Ramos (cell line): ENCODE data around the gene PCSK5.
"Not testable (repeated sequence)": the region's sequence is repeated elsewhere in the genome, so short reads cannot be mapped to it uniquely, and the experiment has no call there.

ENCODE experiments used
- in situ Hi-C: fragments of 300-500 bp; cut with MboI; formaldehyde crosslinking; loops from one replicate; pipeline ENCODE4 v1.14.3; 2022; ENCODE audit warnings: low sequenced_read_pairs; ENCODE audit not compliant: unreplicated experiment

The PCSK5 gene

GRCh38 chr9:76321195-76321828, 430.8 kb downstream of the PCSK5 start:
- in situ Hi-C loops = no loop called here

- in situ Hi-C loops = no loop called here
Observed at GRCh38 chr9:76322810-76323209, 432.3 kb downstream of the PCSK5 start.

- in situ Hi-C loops = no loop called here
Observed at GRCh38 chr9:76323490-76323889, 433.0 kb downstream of the PCSK5 start.

GRCh38 chr9:76324030-76324429, 433.6 kb downstream of the PCSK5 start:
- in situ Hi-C loops = not testable (repeated sequence)

- in situ Hi-C loops = no loop called here
Observed at GRCh38 chr9:76330034-76330433, 439.6 kb downstream of the PCSK5 start.

- in situ Hi-C loops = no loop called here
Observed at GRCh38 chr9:76333388-76333787, 442.9 kb downstream of the PCSK5 start.

- in situ Hi-C loops = no loop called here
Observed at GRCh38 chr9:76333964-76334363, 443.5 kb downstream of the PCSK5 start.

- in situ Hi-C loops = no loop called here
Observed at GRCh38 chr9:76336027-76336426, 445.6 kb downstream of the PCSK5 start.

GRCh38 chr9:76338418-76338817, 447.9 kb downstream of the PCSK5 start:
- in situ Hi-C loops = no loop called here

- in situ Hi-C loops = no loop called here
Observed at GRCh38 chr9:76341616-76342015, 451.1 kb downstream of the PCSK5 start.

GRCh38 chr9:76342201-76342600, 451.7 kb downstream of the PCSK5 start:
- in situ Hi-C loops = no loop called here

GRCh38 chr9:76342858-76343257, 452.4 kb downstream of the PCSK5 start:
- in situ Hi-C loops = no loop called here

GRCh38 chr9:76349865-76350264, 459.4 kb downstream of the PCSK5 start:
- in situ Hi-C loops = no loop called here

- in situ Hi-C loops = no loop called here
Observed at GRCh38 chr9:76351006-76351405, 460.5 kb downstream of the PCSK5 start.

GRCh38 chr9:76352026-76352620, 461.6 kb downstream of the PCSK5 start:
- in situ Hi-C loops = no loop called here

GRCh38 chr9:76353280-76353679, 462.8 kb downstream of the PCSK5 start:
- in situ Hi-C loops = no loop called here

GRCh38 chr9:76354221-76354620, 463.7 kb downstream of the PCSK5 start:
- in situ Hi-C loops = no loop called here

- in situ Hi-C loops = no loop called here
Observed at GRCh38 chr9:76355886-76356285, 465.4 kb downstream of the PCSK5 start.

GRCh38 chr9:76357555-76357954, 467.1 kb downstream of the PCSK5 start:
- in situ Hi-C loops = no loop called here

GRCh38 chr9:76358628-76359280, 468.3 kb downstream of the PCSK5 start:
- in situ Hi-C loops = no loop called here

GRCh38 chr9:76359365-76359764, 468.9 kb downstream of the PCSK5 start:
- in situ Hi-C loops = no loop called here

- in situ Hi-C loops = no loop called here
Observed at GRCh38 chr9:76359766-76360165, 469.3 kb downstream of the PCSK5 start.
